GM19043 (cell line): Measurements from ENCODE around the gene PCED1B.

Source experiments
- ATAC-seq: cut with Tn5 transposase; IDR thresholded peaks from one replicate; pipeline ENCODE4 v1.9.1; 2021; ENCODE audit warnings: low read depth; ENCODE audit not compliant: unreplicated experiment

The PCED1B gene

DNA sequence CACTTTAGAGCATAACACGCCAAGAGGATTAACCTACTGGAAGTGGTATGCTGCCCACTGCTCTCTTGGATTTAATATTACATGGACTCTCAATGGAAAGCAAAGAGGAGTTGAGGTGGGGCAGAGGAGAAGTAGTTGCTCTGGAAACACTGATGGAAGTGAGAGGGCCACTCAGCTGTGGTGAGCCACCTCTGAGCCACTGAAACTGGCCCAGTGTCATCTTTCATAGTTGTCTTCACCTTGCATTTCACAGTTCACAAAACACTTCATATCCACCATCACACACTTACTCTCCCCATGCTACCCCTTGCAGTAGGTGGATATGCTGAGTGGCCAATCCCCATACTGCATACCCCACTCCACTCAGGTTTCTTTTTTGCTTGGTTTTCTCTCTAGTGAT lies 12.2 kb upstream of the PCED1B start:
- no peak for ATAC-seq

DNA sequence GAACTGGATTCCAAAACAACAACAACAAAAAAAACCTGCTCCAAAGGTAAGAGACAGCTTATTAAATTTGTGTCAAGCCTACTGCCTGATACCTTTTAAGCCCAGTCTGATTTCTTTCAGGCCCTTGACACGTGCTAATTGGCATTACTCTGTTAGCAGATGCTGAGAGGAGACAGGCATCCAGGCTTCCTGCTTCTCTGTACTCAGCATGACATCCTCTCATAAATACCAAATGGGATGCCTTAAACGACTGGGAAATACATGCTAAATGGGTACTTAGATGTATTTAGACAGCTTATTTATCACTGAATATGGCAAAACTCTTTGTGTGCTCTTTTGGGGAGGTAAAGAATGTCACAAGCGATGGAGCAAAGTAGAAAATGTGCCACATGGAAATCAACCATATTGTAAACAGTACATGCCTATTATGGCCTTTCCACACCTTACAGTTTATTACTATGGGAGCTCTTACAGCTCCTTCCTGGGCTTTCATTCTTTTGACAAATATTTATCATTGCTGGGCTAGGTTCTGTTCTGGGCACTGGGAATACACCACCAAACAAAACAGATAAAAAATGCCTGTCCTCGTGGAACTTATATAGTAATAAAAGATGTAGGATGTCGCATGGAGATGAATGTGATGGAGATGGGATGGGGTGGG lies 11.5 kb upstream of the PCED1B start:
- ATAC-seq: no peak

GRCh38 chr12:47068539-47068938 lies 10.9 kb upstream of the PCED1B start:
- no peak for ATAC-seq

DNA sequence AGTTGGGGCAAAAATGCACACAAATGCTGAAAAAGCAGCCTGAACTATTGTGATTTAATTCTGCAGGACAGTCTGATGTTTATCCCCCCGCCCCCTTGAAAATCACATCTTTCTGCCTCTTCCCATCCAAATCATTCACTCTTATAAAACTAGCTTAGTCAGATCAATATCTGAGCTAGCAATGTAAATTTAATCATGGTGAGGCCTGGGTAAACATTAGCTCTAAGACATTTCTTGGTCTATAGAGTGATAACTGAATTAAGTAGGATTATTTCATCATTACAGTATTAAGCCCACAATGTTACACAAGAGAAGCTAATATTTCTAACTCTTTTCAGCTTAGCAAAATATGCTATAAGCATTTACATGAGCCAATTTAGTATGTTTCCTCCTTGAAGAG lies 9.1 kb upstream of the PCED1B start:
- ATAC-seq: no peak

- no peak for ATAC-seq
These were observed 8.1 kb upstream of the PCED1B start for GRCh38 chr12:47071241-47071852.

- ATAC-seq: no peak
These were observed 5.5 kb upstream of the PCED1B start for GRCh38 chr12:47073951-47074350.

- no peak for ATAC-seq
These were observed 4.7 kb upstream of the PCED1B start for GRCh38 chr12:47074757-47075156.

GRCh38 chr12:47075192-47076084 lies 4.0 kb upstream of the PCED1B start:
- ATAC-seq: no peak

DNA sequence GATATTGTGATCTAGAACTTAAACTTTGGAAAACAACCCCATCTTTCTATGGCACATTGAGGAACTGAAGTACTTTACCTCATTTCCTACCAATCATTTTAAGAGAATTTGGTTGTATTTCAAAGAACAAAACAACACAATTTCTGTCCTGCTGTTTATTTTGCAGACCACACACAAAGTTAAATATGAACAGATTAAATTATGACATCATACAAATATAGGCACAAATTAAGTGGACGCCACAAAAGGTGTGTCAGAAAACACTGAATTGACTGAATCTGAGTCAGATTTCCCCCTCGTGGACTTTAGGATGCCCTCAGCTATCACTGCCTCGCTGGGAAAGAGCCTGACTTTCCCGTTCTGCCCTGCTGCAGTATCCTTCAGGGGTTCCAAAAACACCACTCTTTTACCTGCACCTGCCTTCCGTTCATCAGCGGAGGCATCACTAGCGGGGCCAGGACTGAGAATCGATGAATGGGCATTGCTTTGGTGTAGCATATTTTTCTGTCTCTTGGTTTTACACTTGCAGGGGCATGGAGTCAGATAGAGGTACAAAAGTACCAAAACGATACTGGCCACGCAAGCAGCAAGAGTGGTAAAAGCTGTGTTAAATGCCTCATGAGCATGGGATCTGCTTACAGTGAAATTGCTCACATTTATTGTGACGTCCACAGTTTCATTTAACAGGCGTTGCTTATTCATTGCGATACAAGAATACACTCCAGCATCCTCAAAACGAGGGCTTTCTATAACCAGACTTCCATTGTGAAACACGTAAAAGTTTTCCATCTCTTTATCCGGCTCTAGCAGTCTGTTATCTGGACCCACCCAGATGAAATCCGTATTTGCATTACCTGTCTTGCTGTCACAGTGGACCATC lies 2.0 kb upstream of the PCED1B start:
- ATAC-seq: no peak

GRCh38 chr12:47078086-47078395 lies 1.4 kb upstream of the PCED1B start:
- no peak for ATAC-seq

- ATAC-seq: no peak
These were observed 521 bp upstream of the PCED1B start for GRCh38 chr12:47078733-47079467.

DNA sequence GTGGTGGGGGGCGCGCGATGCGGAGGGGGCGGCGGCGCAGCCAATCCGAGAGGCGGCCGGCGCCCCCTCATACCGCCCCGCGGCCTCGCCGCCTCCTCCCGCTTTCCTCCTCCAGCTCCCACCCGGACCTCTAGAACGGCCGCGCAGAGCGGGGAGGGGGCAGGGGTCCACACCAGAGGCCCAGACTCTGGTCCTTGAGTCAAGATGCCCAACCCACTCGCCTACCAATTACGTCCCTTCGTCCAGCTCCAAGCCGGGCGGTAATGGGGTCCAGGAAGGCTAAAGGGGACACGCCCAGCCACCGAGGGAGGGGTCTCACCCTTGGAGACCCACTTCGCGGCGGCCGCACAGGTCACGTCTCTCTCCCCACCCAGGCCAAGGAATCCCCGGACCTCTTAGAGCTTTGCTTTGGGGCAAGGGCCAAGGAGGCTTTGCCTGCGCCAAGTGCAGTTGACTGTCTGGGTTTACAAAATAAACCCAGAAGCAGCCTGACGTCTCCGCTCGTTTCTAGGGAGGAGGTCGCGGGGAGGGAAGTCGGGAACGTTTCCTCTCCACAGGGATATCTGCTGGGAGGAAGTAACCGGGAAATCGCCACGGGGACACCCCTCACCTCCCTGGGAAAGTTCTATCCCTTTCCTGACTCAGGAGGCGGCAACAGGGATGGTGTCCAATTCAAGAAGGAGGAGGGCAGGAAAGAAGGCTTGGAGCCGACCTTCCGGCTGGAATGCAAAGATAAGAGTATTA lies 732 bp downstream of the PCED1B start:
- ATAC-seq: peak; percentile 11

- ATAC-seq: no peak
These were observed 1.5 kb downstream of the PCED1B start for GRCh38 chr12:47080725-47081502.

- ATAC-seq: no peak
These were observed 2.9 kb downstream of the PCED1B start for GRCh38 chr12:47082283-47082682.

- ATAC-seq: no peak
These were observed 3.6 kb downstream of the PCED1B start for GRCh38 chr12:47082796-47083621.

DNA sequence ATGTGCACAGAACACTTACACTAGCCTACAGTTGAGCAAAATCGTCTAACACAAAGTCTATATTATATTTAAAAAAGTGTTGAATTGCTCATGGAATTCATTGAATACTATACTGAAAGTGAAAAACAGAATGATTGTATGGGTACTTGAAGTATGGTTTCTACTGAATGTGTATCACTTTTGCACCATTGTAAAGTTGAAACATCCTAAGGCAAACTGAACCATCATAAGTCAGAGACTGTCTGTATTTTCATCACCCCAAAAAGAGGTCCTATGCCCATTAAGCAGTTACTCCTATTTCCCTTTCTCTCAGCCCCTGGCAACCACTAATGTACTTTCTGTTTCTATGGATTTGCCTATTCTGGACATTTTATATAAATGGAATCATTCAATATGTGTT lies 4.8 kb downstream of the PCED1B start:
- ATAC-seq: no peak

DNA sequence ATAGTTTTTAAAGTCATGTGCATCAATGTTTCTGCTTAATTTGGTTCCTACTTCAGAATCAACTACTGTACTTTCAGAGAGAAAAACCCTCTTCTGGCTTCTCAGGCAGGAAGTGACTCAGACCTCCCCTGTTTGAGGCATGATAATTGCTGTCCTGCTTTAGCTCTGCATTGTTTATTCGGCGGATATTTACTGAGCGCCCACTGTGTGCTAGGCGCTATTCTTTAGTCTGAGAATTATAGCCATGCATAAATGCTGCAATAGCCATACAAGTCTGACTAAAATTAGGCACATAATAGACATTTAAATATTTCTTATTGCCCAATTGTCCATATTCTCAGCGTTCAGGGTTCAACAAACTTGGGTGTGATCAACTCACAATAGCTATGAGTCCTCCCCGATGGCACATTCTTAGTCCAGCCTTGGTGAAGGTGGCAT lies 6.4 kb downstream of the PCED1B start:
- ATAC-seq: no peak
